MCF 10A (cell line): ENCODE data around the gene USP36. TPM values are rescaled to one million over a fixed set of nuclear protein-coding genes. Genes with fewer than 3 reads are reported as not detected.

ENCODE experiments used
- BruUV-seq: library from RNA; stranded (reverse); fragments of 400-500 nt; replicated peaks from 2 replicates; lab custom pipeline; 2021; lab: Mats Ljungman, UMichigan
- CTCF ChIA-PET: fragments of 300-600 bp; sonication (Branson Sonifier 250); formaldehyde crosslinking; extraction: SDS; loops from one replicate; lab custom pipeline; 2021; ENCODE audit warnings: antibody characterized with exemption, inconsistent platforms; lab: Yijun Ruan, JAX
- POLR2A ChIA-PET: fragments of 300-600, 350-650 bp; sonication (Branson Sonifier 250); formaldehyde crosslinking; extraction: SDS; loops from one replicate; lab custom pipeline; 2020; ENCODE audit warnings: antibody characterized with exemption, inconsistent platforms; lab: Yijun Ruan, JAX
- DNase-seq: peaks from one replicate; pipeline ENCODE4 v3.0.0-alpha.2; 2018; ENCODE audit not compliant: unreplicated experiment
- H3K27ac Mint-ChIP-seq: one replicate; pipeline ENCODE4 v1.8.0; 2022; ENCODE audit warnings: mild to moderate bottlenecking, low read depth, mixed read lengths; ENCODE audit not compliant: unreplicated experiment
- H3K27me3 Mint-ChIP-seq: one replicate; pipeline ENCODE4 v1.8.0; 2022; ENCODE audit warnings: mixed read lengths; ENCODE audit not compliant: insufficient read depth, unreplicated experiment
- H3K36me3 Mint-ChIP-seq: one replicate; pipeline ENCODE4 v1.8.0; 2022; ENCODE audit warnings: mild to moderate bottlenecking, moderate library complexity, mixed read lengths; ENCODE audit not compliant: insufficient read depth, unreplicated experiment
- H3K4me1 Mint-ChIP-seq: one replicate; pipeline ENCODE4 v1.8.0; 2022; ENCODE audit warnings: mixed read lengths; ENCODE audit not compliant: insufficient read depth, unreplicated experiment
- H3K4me3 Mint-ChIP-seq: one replicate; pipeline ENCODE4 v1.8.0; 2022; ENCODE audit warnings: mild to moderate bottlenecking, moderate library complexity, mixed read lengths; ENCODE audit not compliant: unreplicated experiment
- H3K9me3 Mint-ChIP-seq: one replicate; pipeline ENCODE4 v1.8.0; 2022; ENCODE audit warnings: mixed read lengths; ENCODE audit not compliant: unreplicated experiment
- CTCF ChIP-seq: fragments of 200-600 bp; IDR thresholded peaks from one replicate; pipeline ENCODE4 v1.8.0; 2022; ENCODE audit warnings: antibody characterized with exemption, mild to moderate bottlenecking; ENCODE audit not compliant: unreplicated experiment
- intact Hi-C: fragments of 100-400 bp; cut with micrococcal nuclease; formaldehyde crosslinking; loops from 2 replicates; pipeline ENCODE4 v1.14.1; 2022
- total RNA-seq: library from RNA; stranded (reverse); gene quantifications from 2 replicates; pipeline ENCODE4 v1.2.3, GENCODE V29; 2022

USP36 gene
- total RNA-seq, 1 experiment from 2014 or later, result 118 TPM

- Mint-ChIP-seq H3K4me3 (no peak overlapping the region), H3K27me3 (no peaks in the 10 kb centered on the region), H3K36me3 (no peaks in the 10 kb centered on the region), H3K9me3 (no peaks in the 10 kb centered on the region), H3K4me1 (no peaks in the 10 kb centered on the region), H3K27ac (no peak overlapping the region)
- intact Hi-C loops, result no loop called here
- TF ChIP-seq CTCF, result no peak
- no peak for DNase-seq
- POLR2A ChIA-PET, result interaction anchor here (1.1 kb wide), 1 partner anchor 19 kb away, joined by 3 read pairs; no protein-coding TSS in a partner anchor
- CTCF ChIA-PET, result no interaction called here
- BruUV-seq, result no TSS peak
These were observed 77.1 kb downstream of the USP36 start for GRCh38 chr17:78763561-78763960.

- no peaks in the 10 kb centered on the region for H3K4me1 Mint-ChIP-seq
- no peak overlapping the region for H3K27ac Mint-ChIP-seq
- H3K36me3 Mint-ChIP-seq, result no peaks in the 10 kb centered on the region
- POLR2A ChIA-PET, result interaction anchor here (1.3 kb wide), 1 partner anchor 20 kb away, joined by 3 read pairs; no protein-coding TSS in a partner anchor
- no peak for TF ChIP-seq CTCF
- H3K9me3 Mint-ChIP-seq, result no peaks in the 10 kb centered on the region
- DNase-seq, result no peak
- intact Hi-C loops, result no loop called here
- CTCF ChIA-PET, result interaction anchor here (0.7 kb wide), 3 partner anchors 155 to 462 kb away, joined by 3 read pairs; no protein-coding TSS in a partner anchor
- no peak overlapping the region for H3K4me3 Mint-ChIP-seq
- BruUV-seq, result no TSS peak
- H3K27me3 Mint-ChIP-seq, result no peaks in the 10 kb centered on the region
These were observed 78.7 kb downstream of the USP36 start for GRCh38 chr17:78761789-78762406.

- intact Hi-C loops, result no loop called here
- no peak for TF ChIP-seq CTCF
- no peak for DNase-seq
- Mint-ChIP-seq H3K36me3 (no peaks in the 10 kb centered on the region), H3K27ac (no peak overlapping the region), H3K4me3 (no peak overlapping the region), H3K4me1 (no peaks in the 10 kb centered on the region), H3K9me3 (no peaks in the 10 kb centered on the region), H3K27me3 (no peaks in the 10 kb centered on the region)
- CTCF ChIA-PET, result no interaction called here
- no TSS peak for BruUV-seq
- POLR2A ChIA-PET, result interaction anchor here (0.8 kb wide), 1 partner anchor 23 kb away, joined by 3 read pairs; no protein-coding TSS in a partner anchor
These were observed 80.7 kb downstream of the USP36 start for GRCh38 chr17:78759969-78760352.

- DNase-seq, result no peak
- H3K36me3 Mint-ChIP-seq, result no peaks in the 10 kb centered on the region
- BruUV-seq, result no TSS peak
These were observed 81.2 kb downstream of the USP36 start for GRCh38 chr17:78759203-78759968.

More at GRCh38 chr17:78759203-78759968, 81.2 kb downstream of the USP36 start:
- intact Hi-C loops, result no loop called here
- no peaks in the 10 kb centered on the region for H3K27me3 Mint-ChIP-seq
- TF ChIP-seq CTCF, result no peak
- no peak overlapping the region for H3K4me3 Mint-ChIP-seq
- no peaks in the 10 kb centered on the region for H3K4me1 Mint-ChIP-seq
- ChIA-PET CTCF (interaction anchor here (0.5 kb wide), 1 partner anchor 282 kb away, joined by 4 read pairs; no protein-coding TSS in a partner anchor), POLR2A (interaction anchor here (0.8 kb wide), 1 partner anchor 23 kb away, joined by 3 read pairs; no protein-coding TSS in a partner anchor)
- H3K9me3 Mint-ChIP-seq, result no peaks in the 10 kb centered on the region
- H3K27ac Mint-ChIP-seq, result no peak overlapping the region
